ENCODE results near the gene USP30.

The USP30 gene

GRCh38 chr12:109126784-109127183 is 74.4 kb downstream of the USP30 start:
- no peak for DNase-seq (ENCODE audit: low read depth)

- DNase-seq (ENCODE audit: low read depth) = no peak
Measured at GRCh38 chr12:109127533-109128242, 75.3 kb downstream of the USP30 start.

GRCh38 chr12:109130297-109131153 is 78.1 kb downstream of the USP30 start:
- no peak for DNase-seq (ENCODE audit: low read depth)

- DNase-seq (ENCODE audit: low read depth) = no peak
Measured at GRCh38 chr12:109131154-109132050, 79.0 kb downstream of the USP30 start.

- DNase-seq (ENCODE audit: low read depth) = no peak
Measured at GRCh38 chr12:109134186-109134917, 82.0 kb downstream of the USP30 start.

- no peak for DNase-seq (ENCODE audit: low read depth)
Measured at GRCh38 chr12:109137055-109137454, 84.7 kb downstream of the USP30 start.
